ENCODE data around the gene AOAH.

Gene AOAH

GRCh38 chr7:36626111-36626510 is 98.2 kb downstream of the AOAH start:
- DNase-seq: no peak

- DNase-seq: no peak
Observed at GRCh38 chr7:36625247-36625646, 99.0 kb downstream of the AOAH start.

GRCh38 chr7:36623247-36623646 is 101.0 kb downstream of the AOAH start:
- no peak for DNase-seq

- no peak for DNase-seq
Observed at GRCh38 chr7:36621396-36621795, 102.9 kb downstream of the AOAH start.

GRCh38 chr7:36620166-36620708 is 104.1 kb downstream of the AOAH start:
- DNase-seq: no peak

- no peak for DNase-seq
Observed at GRCh38 chr7:36617408-36617807, 106.9 kb downstream of the AOAH start.

GRCh38 chr7:36615852-36616540 is 108.3 kb downstream of the AOAH start:
- DNase-seq: peak; percentile 64

GRCh38 chr7:36614959-36615358 is 109.3 kb downstream of the AOAH start:
- DNase-seq: no peak

- DNase-seq: no peak
Observed at GRCh38 chr7:36613031-36613614, 111.2 kb downstream of the AOAH start.

- DNase-seq: no peak
Observed at GRCh38 chr7:36611703-36612102, 112.6 kb downstream of the AOAH start.

- peak; percentile 80 for DNase-seq
Observed at GRCh38 chr7:36607721-36608095, 116.6 kb downstream of the AOAH start.

GRCh38 chr7:36606976-36607720 is 117.1 kb downstream of the AOAH start:
- DNase-seq: no peak

GRCh38 chr7:36606153-36606975 is 117.9 kb downstream of the AOAH start:
- DNase-seq: no peak

GRCh38 chr7:36605261-36606051 is 118.8 kb downstream of the AOAH start:
- no peak for DNase-seq

- DNase-seq: no peak
Observed at GRCh38 chr7:36604806-36605205, 119.5 kb downstream of the AOAH start.

- DNase-seq: no peak
Observed at GRCh38 chr7:36602934-36603887, 121.1 kb downstream of the AOAH start.

GRCh38 chr7:36602511-36602910 is 121.8 kb downstream of the AOAH start:
- DNase-seq: no peak

GRCh38 chr7:36601601-36602000 is 122.7 kb downstream of the AOAH start:
- no peak for DNase-seq

GRCh38 chr7:36600869-36601530 is 123.3 kb downstream of the AOAH start:
- no peak for DNase-seq

GRCh38 chr7:36600314-36600682 is 124.0 kb downstream of the AOAH start:
- DNase-seq: no peak
